Cortex of kidney (tissue), 1 donor: ENCODE results near the gene PUS3.
"Not testable (repeated sequence)": the region's sequence is repeated elsewhere in the genome, so short reads cannot be mapped to it uniquely, and the experiment has no call there.

Experiments used
- DNase-seq: peaks from one replicate; lab custom pipeline; 2025; lab: John Stamatoyannopoulos, UW

PUS3 gene

GRCh38 chr11:125921042-125921441 is 18.0 kb upstream of the PUS3 start:
- no peak for DNase-seq

DNA sequence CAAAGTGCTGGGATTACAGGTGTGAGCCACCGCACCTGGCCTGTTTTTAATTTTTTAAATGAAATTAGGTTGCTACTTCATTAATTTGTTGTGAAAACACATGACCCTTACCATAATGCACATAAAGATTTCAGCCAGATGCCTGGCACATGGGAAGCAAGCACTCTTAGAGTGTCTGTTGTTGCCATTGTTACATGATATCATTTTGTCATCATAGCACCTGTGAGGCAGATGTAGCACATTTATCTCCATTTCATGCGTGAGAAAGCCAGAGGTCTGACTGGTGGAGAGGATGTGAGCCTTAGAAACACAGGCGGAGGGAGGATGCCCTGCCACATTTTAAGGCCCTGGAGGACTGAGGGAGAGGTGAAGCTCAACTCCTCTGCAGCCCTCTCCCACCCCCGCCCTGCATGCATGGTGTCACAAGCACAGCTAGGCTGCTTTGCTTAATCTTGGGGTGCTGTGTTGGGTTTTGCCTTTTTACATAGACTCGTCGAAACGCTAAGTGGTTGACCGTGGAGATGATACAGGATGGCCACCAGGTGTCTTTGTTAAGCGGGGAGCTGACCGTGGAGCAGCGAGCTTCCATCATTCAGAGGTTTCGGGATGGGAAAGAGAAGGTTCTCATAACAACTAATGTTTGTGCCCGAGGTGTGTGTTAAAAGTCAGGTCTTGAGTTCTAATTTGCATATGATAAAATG is 15.3 kb upstream of the PUS3 start:
- DNase-seq, result no peak

GRCh38 chr11:125916683-125917347 is 13.8 kb upstream of the PUS3 start:
- no peak for DNase-seq

DNA sequence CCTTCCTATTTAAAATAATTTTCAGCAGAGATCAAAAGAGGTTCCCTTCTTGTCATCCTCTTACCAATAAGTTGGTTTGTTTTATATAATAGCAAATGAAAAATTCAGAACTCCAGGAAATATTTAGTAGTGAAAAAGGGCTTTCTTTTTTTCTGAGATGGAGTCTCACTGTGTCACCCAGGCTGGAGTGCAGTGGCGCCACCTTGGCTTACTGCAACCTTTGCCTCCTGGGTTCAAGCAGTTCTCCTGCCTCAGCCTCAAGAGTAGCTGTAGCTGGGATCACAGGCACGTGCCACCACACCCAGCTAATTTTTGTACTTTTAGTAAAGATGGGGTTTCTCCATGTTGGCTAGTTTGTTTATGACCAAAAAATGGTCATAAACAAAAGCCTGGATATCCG is 11.6 kb upstream of the PUS3 start:
- not testable (repeated sequence) for DNase-seq

DNA sequence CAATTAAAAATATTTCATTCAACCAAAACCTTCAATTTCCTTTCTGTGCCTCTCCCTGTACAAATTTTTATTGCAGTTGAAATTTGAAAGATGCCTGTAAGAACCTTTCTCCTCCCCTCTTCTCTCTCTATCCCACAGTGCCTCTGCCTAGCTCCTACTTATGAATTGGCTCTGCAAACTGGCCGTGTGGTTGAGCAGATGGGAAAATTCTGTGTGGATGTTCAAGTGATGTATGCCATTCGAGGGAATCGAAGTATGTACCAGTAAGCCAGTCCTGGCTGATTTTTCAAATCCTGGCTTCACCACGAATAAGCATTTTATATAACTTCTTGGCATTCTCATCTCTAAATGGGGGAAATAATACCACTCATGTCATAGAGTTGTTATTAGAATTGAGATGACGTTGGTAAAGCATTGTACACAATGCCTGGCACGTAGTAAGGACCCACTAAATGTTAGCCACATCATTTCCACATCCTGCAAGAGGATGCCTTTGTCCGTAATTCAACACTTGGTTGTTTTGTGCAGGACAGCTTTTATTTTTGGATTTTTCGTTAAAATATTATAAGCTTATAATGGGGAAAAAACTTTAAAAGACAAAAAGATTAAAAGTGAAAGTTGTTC is 7.3 kb upstream of the PUS3 start:
- no peak for DNase-seq

DNA sequence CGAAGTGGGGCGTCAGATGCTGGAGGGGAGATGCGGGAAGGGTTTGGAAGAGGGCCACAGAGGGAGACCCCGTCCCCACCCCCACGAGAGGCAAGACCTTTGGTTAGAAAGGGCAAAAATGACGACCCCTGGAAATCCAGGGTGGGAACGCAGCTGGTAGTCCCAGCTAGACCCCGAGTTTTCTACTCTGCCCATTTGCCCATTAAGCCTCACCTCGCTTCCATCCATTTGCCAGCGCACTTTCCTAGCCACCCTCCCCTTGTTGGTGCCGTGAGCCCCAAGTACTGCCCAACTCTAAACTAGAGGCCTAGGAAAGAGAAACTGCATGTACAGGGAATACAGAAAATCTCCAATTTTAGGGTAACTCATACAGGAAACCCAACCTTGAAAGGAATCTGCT is 1.7 kb upstream of the PUS3 start:
- no peak for DNase-seq

DNA sequence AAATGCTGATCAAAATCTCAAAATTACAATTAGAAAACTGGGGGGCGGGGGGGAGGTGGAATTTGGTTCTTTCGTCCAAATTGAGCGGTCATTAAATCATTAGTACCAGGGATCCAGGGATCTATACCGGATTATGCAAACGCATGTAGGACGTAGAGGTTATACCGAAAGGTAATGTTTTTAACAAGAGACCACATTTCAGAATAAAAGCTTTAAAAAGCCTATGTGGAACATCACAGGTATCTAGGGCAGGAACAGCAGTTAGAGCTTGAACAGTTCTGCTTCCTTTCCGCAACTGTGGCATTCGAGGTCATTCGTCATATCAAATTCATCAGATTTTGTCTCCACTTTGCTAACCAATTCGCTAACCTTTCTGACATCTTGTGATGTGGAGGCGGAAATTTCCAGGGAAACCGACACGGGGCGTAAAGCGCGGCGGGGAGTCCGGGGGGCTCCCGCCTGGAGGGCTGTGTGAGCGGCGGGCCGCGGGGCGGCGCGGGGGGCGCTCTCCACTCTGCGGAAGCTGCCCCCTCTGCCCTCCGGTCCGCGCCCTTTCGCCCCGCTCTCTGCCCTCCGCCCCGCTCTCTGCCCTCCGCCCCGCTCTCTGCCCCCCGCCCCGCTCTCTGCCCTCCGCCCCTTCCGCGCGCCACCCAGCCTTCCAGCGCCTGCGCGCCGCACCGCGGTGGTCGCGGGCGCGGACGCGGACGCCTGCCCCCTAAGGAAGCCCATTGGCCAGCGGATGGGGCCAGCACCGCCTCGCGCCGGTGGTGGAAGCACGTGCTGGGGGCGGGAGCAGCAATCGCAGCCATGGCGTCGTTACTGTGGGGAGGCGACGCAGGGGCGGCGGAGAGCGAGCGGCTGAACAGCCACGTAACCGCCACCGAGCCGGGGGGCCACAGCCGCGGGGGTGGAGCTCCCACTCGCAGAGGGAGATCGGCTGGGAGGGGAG is 979 bp upstream of the PUS3 start, which contains the start of gene DDX25:
Gene DDX25 (plus strand): TSS at position 798 of the 949 bp plus-strand sequence. CDS start 10 bp downstream, at position 808.
- no peak for DNase-seq

- DNase-seq, result no peak
Measured at GRCh38 chr11:125902277-125902926, 604 bp downstream of the PUS3 start.

GRCh38 chr11:125901872-125902271 is 1.1 kb downstream of the PUS3 start:
- DNase-seq, result no peak

- no peak for DNase-seq
Measured at GRCh38 chr11:125892994-125893393, 10.0 kb downstream of the PUS3 start.

- no peak for DNase-seq
Measured at GRCh38 chr11:125892071-125892470, 10.9 kb downstream of the PUS3 start.

GRCh38 chr11:125890447-125891100 is 12.4 kb downstream of the PUS3 start:
- no peak for DNase-seq

GRCh38 chr11:125887373-125888324 is 15.4 kb downstream of the PUS3 start, which contains the start of gene HYLS1:
HYLS1 (plus strand) TSS chr11:125887668; CDS start chr11:125899369, 11,701 bp downstream.
- peak; percentile 44 for DNase-seq

- no peak for DNase-seq
Measured at GRCh38 chr11:125886997-125887372, 16.0 kb downstream of the PUS3 start.

GRCh38 chr11:125883375-125883774 is 19.6 kb downstream of the PUS3 start:
- no peak for DNase-seq

DNA sequence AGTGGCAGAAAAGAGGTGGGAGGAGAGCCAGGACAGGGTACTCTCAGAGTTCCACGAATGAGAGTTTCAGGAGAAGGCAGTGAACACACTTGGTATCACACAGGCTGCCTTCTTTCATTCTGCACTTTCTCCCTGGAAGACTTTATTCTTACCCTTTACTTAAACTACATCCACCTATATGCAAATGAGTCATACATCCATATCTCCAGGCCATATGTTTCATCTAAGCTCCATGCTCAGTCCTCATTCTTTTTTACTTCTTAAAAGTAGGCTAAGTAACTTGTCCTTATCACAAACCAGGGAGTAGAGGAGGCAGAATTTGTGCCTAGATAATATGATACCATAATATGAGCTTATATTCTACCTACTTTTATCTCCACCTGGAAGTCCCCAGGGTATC is 21.7 kb downstream of the PUS3 start:
- no peak for DNase-seq

DNA sequence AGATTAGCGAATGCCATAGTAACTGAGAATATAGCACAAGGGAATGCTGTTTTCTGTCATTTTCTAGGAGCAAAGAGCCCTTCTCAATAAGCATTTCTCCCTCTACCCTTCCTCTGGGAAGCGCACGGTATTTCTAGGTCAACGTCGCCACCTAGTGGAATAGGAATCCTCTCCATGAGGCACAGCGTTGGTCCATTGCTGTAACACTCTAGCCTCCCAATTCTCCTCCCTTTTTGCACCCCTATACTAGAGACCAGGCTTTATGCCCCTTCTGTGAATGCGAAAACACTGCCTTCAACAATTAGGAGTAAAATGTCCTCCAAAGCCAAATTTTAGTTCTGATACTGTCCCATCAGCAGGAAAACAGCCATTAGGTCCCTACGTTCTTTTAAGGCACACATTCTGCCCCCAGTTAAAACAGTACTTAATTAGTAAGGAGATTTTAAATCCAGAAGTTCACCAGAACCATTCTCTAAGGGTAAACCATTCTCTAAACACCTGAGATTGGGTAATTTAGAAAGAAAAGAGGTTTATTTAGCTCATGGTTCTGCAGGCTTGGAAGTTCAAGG is 28.4 kb downstream of the PUS3 start:
- no peak for DNase-seq

GRCh38 chr11:125873881-125874555 is 29.0 kb downstream of the PUS3 start:
- no peak for DNase-seq

GRCh38 chr11:125872138-125872491 is 30.9 kb downstream of the PUS3 start:
- DNase-seq, result no peak
